Cardiac fibroblast (primary cell): ENCODE results near the gene PCCA.

Experiments
- DNase-seq, 2 donors: peaks; one replicate each; pipeline versions ENCODE4 v3.0.0 to v3.0.0-alpha.2; 2010; ENCODE audit warnings: low read depth in 2 of 2
- H3K4me3 ChIP-seq, 2 donors: replicated peaks in 1 of 2; 1 replicate in 1 of 2; 2 replicates in 1 of 2; pipeline ENCODE4 v1.5.1; 2011; ENCODE audit warnings: low read depth in 2 of 2, low read length in 2 of 2, mild to moderate bottlenecking in 2 of 2, moderate library complexity in 1 of 2
- CTCF ChIP-seq: IDR thresholded peaks from one replicate; pipeline ENCODE4 v1.5.1; 2011; ENCODE audit warnings: low read depth, mild to moderate bottlenecking, low read length, inconsistent platforms

The PCCA gene

DNA sequence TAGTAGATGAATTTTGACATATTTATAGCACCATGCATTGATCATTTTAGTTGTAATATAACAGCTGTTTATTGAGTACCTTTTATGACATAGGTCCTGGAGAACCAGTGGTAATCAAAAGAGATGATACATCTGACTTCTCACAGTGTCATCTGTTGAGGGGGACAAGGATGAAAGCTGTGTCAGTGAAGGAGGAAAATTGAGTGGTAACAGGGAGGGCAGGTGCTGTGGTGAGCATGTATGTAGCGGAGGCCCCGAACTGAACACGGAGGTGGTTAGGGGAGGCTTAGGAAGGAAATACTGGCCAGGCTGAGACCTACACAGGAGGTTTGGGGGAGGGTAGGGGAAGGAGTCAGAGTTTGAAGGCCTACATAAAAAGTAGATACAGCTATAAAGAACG is 300.0 kb downstream of the PCCA start:
- TF ChIP-seq CTCF, result no peak
- H3K4me3 ChIP-seq, result no peak overlapping the region
- no peak for DNase-seq

DNA sequence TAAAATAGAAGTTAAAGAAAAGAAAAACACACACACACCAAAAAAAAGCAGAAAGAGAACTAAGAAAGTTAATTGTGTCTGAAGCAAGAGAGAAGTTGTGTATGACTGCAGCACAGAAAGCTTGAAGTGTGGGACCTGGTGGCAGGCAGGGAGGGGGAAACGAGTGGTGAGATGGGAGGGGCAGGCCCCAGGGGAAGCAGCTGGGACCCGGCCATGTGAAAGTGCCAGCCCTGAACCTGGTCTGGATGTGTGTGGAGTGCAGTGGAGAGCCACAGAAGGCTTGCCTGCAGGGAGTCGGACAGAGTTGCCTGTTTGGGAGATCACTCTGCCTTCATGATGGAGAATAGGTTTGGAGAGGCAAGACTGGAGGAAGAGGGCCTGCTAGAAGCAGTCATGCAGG is 300.7 kb downstream of the PCCA start:
- no peak for DNase-seq
- H3K4me3 ChIP-seq, result no peak overlapping the region
- TF ChIP-seq CTCF, result no peak

DNA sequence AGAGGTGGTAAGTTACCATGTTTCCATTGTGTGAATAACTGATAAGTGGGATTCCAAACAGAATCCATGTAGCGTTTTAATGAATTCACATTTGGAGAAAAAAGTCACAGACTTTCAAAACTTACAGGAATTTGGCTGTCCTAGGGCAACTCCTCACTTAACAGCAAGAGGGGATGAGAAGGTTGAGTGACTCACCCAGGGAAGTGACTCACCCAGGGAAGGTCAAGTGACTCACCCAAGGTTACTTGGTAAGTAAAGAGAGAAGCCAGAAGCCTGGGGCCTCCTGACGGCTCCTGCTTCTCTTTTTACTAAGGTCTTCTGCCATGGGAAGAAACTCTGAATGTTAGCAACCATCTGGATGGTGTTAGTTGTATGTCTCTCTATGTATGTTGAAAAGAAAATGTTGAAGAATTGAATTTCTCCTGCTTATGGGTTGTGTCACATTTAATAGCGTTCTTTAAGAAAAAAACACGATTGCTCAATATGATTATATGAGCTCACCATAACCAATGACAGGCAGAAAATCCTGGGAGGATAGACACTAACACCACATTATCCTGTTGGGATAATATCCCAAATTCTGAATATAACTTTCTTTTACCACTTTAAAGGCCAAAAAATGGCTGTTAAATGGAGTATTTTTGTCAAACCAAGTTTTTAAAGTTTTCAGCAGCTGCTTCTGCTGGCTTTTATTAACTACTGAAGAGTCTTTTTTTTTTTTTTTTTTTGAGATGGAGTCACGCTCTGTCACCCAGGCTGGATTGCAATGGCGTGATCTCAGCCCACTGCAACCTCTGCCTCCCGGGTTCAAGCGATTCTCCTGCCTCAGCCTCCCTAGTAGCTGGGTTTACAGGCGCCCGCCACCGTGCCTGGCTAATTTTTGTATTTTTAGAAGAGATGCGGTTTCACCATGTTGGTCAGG is 304.1 kb downstream of the PCCA start:
- peak; percentile 99 for DNase-seq
- no peak overlapping the region for H3K4me3 ChIP-seq
- no peak for TF ChIP-seq CTCF

GRCh38 chr13:100394005-100394695 is 305.3 kb downstream of the PCCA start:
- TF ChIP-seq CTCF, result no peak
- H3K4me3 ChIP-seq, result peak overlapping the region in 1 of 2 donors; percentile 25
- peak; percentile 62 to 92 for DNase-seq

DNA sequence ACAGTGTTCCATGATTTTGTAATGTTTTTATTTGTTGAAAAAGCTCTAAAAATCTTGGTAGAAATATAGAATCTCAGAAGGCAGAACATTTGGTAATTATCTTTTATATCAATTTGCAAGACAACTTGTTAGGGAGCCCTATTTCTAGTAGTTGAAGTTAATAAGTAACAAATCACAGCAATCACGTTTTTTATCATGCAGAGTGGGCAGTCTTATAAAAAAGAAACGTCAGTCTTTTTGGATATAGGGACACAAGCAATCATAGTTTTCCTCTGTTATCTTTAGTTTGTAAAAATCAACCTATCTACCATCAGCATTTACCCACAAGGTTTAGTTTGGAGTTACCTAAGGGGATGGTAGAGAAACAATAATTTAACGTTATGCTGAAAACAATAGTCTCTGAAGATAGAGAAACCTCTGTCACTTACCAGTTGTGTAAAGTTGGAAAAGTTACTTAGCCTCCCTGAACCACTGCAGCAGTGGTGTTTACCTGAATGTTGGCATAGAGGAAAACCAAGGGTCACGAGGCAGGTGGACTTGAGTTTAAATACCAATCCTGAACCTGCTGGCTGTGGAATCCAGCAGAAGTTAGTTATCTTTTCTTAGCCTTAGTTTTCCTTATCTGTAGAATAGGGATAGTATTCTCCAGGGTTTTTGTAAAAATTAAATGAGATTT is 306.9 kb downstream of the PCCA start:
- TF ChIP-seq CTCF, result no peak
- DNase-seq, result no peak
- no peak overlapping the region for H3K4me3 ChIP-seq

GRCh38 chr13:100396776-100397175 is 307.9 kb downstream of the PCCA start:
- no peak for TF ChIP-seq CTCF
- no peak for DNase-seq

More at GRCh38 chr13:100396776-100397175, 307.9 kb downstream of the PCCA start:
- H3K4me3 ChIP-seq, result no peak overlapping the region
